IMR-90 (cell line): ENCODE measurements around the gene PRKCE. TPM values are rescaled to one million over a fixed set of nuclear protein-coding genes. Genes with fewer than 3 reads are reported as not detected.

Experiments
- ATAC-seq: fragments of 200-7000 bp; cut with Tn5 transposase; 2 replicates; pipeline ENCODE4 v1.9.1; 2020; ENCODE audit warnings: low read depth, mild to moderate bottlenecking, moderate library complexity
- BruUV-seq: library from RNA; stranded (reverse); fragments of 400-500 nt; replicated peaks from 2 replicates; lab custom pipeline; 2021; lab: Mats Ljungman, UMichigan
- CTCF ChIA-PET: fragments of 300-600 bp; formaldehyde crosslinking; extraction: SDS; loops from one replicate; lab custom pipeline; 2021; ENCODE audit warnings: antibody characterized with exemption; lab: Yijun Ruan, JAX
- POLR2A ChIA-PET: fragments of 300-600 bp; sonication (Branson Sonifier 250); formaldehyde crosslinking; loops from one replicate; lab custom pipeline; 2022; ENCODE audit warnings: antibody characterized with exemption; ENCODE audit not compliant: unreplicated experiment; lab: Charles Lee
- DNase-seq: peaks from one replicate; pipeline ENCODE4 v3.0.0; 2013
- H2AFZ ChIP-seq: replicated peaks from 2 replicates; pipeline ENCODE3; 2013; ENCODE audit warnings: low read length, mild to moderate bottlenecking; ENCODE audit not compliant: poor library complexity
- H2AK5ac ChIP-seq: 2 replicates; pipeline ENCODE4 v1.6.1; 2013; ENCODE audit warnings: low read depth, low read length, inconsistent platforms
- H2AK9ac ChIP-seq: replicated peaks from 2 replicates; pipeline ENCODE3; 2013; ENCODE audit warnings: mild to moderate bottlenecking, low read depth, low read length, moderate library complexity; ENCODE audit not compliant: poor library complexity
- H2BK120ac ChIP-seq: 2 replicates; pipeline ENCODE4 v1.6.1; 2013; ENCODE audit warnings: low read depth, low read length, inconsistent platforms
- H2BK15ac ChIP-seq: 3 replicates; pipeline ENCODE4 v1.6.1; 2013; ENCODE audit warnings: low read depth, low read length, inconsistent platforms
- H2BK20ac ChIP-seq: 2 replicates; pipeline ENCODE4 v1.6.1; 2013; ENCODE audit warnings: low read depth, mild to moderate bottlenecking, inconsistent platforms, low read length, moderate library complexity
- H2BK5ac ChIP-seq: 2 replicates; pipeline ENCODE4 v1.6.1; 2013; ENCODE audit warnings: mild to moderate bottlenecking, low read depth, low read length, inconsistent platforms; ENCODE audit not compliant: poor library complexity, severe bottlenecking
- H3K14ac ChIP-seq: replicated peaks from 2 replicates; pipeline ENCODE4 v1.6.1; 2013; ENCODE audit warnings: low read depth, low read length, inconsistent platforms
- H3K18ac ChIP-seq: 2 replicates; pipeline ENCODE4 v1.6.1; 2013; ENCODE audit warnings: low read depth, low read length, control low read depth
- H3K23ac ChIP-seq: 2 replicates; pipeline ENCODE4 v1.6.1; 2013; ENCODE audit warnings: low read depth, low read length, inconsistent platforms
- H3K27ac ChIP-seq: 2 replicates; pipeline ENCODE4 v1.5.1; 2013; ENCODE audit warnings: mild to moderate bottlenecking, control low read depth, low read length; ENCODE audit not compliant: insufficient read depth
- H3K27me3 ChIP-seq: 2 replicates; pipeline ENCODE4 v1.6.1; 2013; ENCODE audit warnings: low read length; ENCODE audit not compliant: control insufficient read depth, insufficient read depth
- H3K36me3 ChIP-seq: 2 replicates; pipeline ENCODE4 v1.6.1; 2013; ENCODE audit warnings: low read length, mixed read lengths; ENCODE audit not compliant: control insufficient read depth, insufficient read depth
- H3K4ac ChIP-seq: 2 replicates; pipeline ENCODE4 v1.6.1; 2013; ENCODE audit warnings: low read depth, low read length, inconsistent platforms
- H3K4me1 ChIP-seq: 2 replicates; pipeline ENCODE4 v1.6.1; 2013; ENCODE audit warnings: low read length, mixed read lengths; ENCODE audit not compliant: control insufficient read depth, insufficient read depth
- H3K4me2 ChIP-seq: 2 replicates; pipeline ENCODE4 v1.6.1; 2013; ENCODE audit warnings: low read depth, mild to moderate bottlenecking, control low read depth, low read length, moderate library complexity
- H3K4me3 ChIP-seq: 2 replicates; pipeline ENCODE4 v1.5.1; 2013; ENCODE audit warnings: low read depth, mild to moderate bottlenecking, control low read depth, low read length, moderate library complexity; ENCODE audit not compliant: insufficient read depth
- H3K56ac ChIP-seq: 2 replicates; pipeline ENCODE4 v1.6.1; 2013; ENCODE audit warnings: low read length, inconsistent platforms; ENCODE audit not compliant: insufficient read depth; ENCODE audit errors: extremely low read depth
- H3K79me1 ChIP-seq, 2 experiments: 2 replicates each; pipeline ENCODE4 v1.6.1; 2013; ENCODE audit warnings: low read length in 2 of 2, inconsistent platforms in 1 of 2, low read depth in 1 of 2
- H3K9ac ChIP-seq: 2 replicates; pipeline ENCODE4 v1.6.1; 2013; ENCODE audit warnings: low read depth, low read length, control low read depth
- H3K9me1 ChIP-seq: 2 replicates; pipeline ENCODE4 v1.6.1; 2013; ENCODE audit warnings: low read length, inconsistent platforms; ENCODE audit not compliant: insufficient read depth
- H3K9me3 ChIP-seq: 2 replicates; pipeline ENCODE4 v1.6.1; 2013; ENCODE audit warnings: low read length; ENCODE audit not compliant: control insufficient read depth, insufficient read depth
- H4K20me1 ChIP-seq: 2 replicates; pipeline ENCODE4 v1.6.1; 2013; ENCODE audit warnings: low read length, inconsistent platforms; ENCODE audit not compliant: insufficient read depth
- H4K5ac ChIP-seq: 2 replicates; pipeline ENCODE4 v1.6.1; 2013; ENCODE audit warnings: mild to moderate bottlenecking, low read depth, low read length, control low read depth
- H4K8ac ChIP-seq, 2 experiments: 2 replicates each; pipeline ENCODE4 v1.6.1; 2013; ENCODE audit warnings: low read depth in 2 of 2, low read length in 2 of 2, control low read depth in 1 of 2, inconsistent platforms in 1 of 2
- H4K91ac ChIP-seq: 2 replicates; pipeline ENCODE4 v1.6.1; 2013; ENCODE audit warnings: low read depth, low read length, inconsistent platforms; ENCODE audit not compliant: insufficient read depth
- CEBPB ChIP-seq: IDR thresholded peaks from 2 replicates; pipeline ENCODE4 v1.6.1; 2012; ENCODE audit warnings: low read depth, low read length, improper control_type of control experiment
- USF2 ChIP-seq: fragments of 150-350 bp; IDR thresholded peaks from 2 replicates; pipeline ENCODE4 v1.6.1; 2017; ENCODE audit warnings: mild to moderate bottlenecking, antibody characterized with exemption, low read length, low read depth
- WGBS, 2 experiments: methylation state at CpG; one replicate each; pipeline versions ENCODE4 v1.1.5 to v1.1.7; 2013; ENCODE audit warnings: missing lambda C conversion rate in 2 of 2; ENCODE audit not compliant: insufficient read length in 1 of 2; ENCODE audit errors: extremely low coverage in 2 of 2; 5-methylcytosine and 5-hydroxymethylcytosine counted together
- dilution Hi-C: fragments of 300-500 bp; cut with HindIII; formaldehyde crosslinking; loops from one replicate; pipeline ENCODE4 v1.14.3; 2018; ENCODE audit warnings: low sequenced_read_pairs; ENCODE audit not compliant: unreplicated experiment
- in situ Hi-C: fragments of 300-500 bp; cut with MboI; formaldehyde crosslinking; loops from 3 replicates; pipeline ENCODE4 v1.14.3; 2019; ENCODE audit warnings: low sequenced_read_pairs, inconsistent platforms, mixed read lengths
- intact Hi-C: fragments of 100-400 bp; cut with micrococcal nuclease; formaldehyde crosslinking; loops from 2 replicates; pipeline ENCODE4 v1.10.0; 2022
- polyA plus RNA-seq, 3 experiments: library from polyadenylated mRNA; depleted of rRNA; stranded (reverse); fragments of >200 nt; gene quantifications; 2 replicates each; pipeline ENCODE4 v1.2.3, GENCODE V29; 2012; ENCODE audit warnings: low replicate concordance in 1 of 3
- total RNA-seq: library from RNA; depleted of rRNA; stranded (reverse); fragments of >200 nt; gene quantifications from 2 replicates; pipeline ENCODE4 v1.2.3, GENCODE V29; 2012

Gene PRKCE
- total and polyA plus RNA-seq, 2 of the 4 experiments (the other 2 are of a cell fraction) = 8.1 to 32.4 TPM

GRCh38 chr2:45892757-45893156 is 241.3 kb downstream of the PRKCE start:
- peak; percentile 50 for DNase-seq
- Histone ChIP-seq H3K27ac (no peak overlapping the region), H3K36me3 (no peaks in the 10 kb centered on the region), H3K4me3 (no peak overlapping the region), H3K27me3 (no peaks in the 10 kb centered on the region), H2AK9ac (peak overlapping the region; percentile 9), H3K9me3 (no peaks in the 10 kb centered on the region), H3K4me2 (peak overlapping the region; percentile 59), H3K14ac (no peak overlapping the region), H3K23ac (0 out of 2 replicates have a peak overlapping the region, but pooled peaks have one; percentile 46), H2AFZ (peak overlapping the region; percentile 57), H3K4me1 (peaks cover 29% of the 10 kb centered on the region), H2BK5ac (no peak overlapping the region), H4K5ac (no peak overlapping the region), H3K18ac (no peak overlapping the region; the same call in 1 of the 2 replicates), H3K79me1 (peaks cover 8 to 15% of the 10 kb centered on the region in 2 experiments; a peak in 3 of 4 replicates), H3K56ac (no peak overlapping the region), H2BK15ac (no peak overlapping the region), H4K20me1 (no peaks in the 10 kb centered on the region), H3K4ac (peak overlapping the region; percentile 15; the same call in 1 of the 2 replicates), H2AK5ac (no peak overlapping the region), H2BK20ac (no peak overlapping the region), H4K8ac (no peak overlapping the region), H3K9me1 (peaks cover 19% of the 10 kb centered on the region), H3K9ac (no peak overlapping the region), H4K91ac (no peak overlapping the region), H2BK120ac (no peak overlapping the region)
- in situ Hi-C loops (no loop called here), dilution Hi-C loops (no loop called here), intact Hi-C loops (no loop called here)
- POLR2A ChIA-PET = no interaction called here
- no TSS peak for BruUV-seq
- no peak for ATAC-seq
- 34% methylated on average over 3 of the region's 7 CpGs; no CpG with 5 or more reads in 1 of the 2 experiments for WGBS, 2 experiments
- CTCF ChIA-PET = no interaction called here
- TF ChIP-seq USF2 (no peak), CEBPB (0 out of 2 replicates have a peak, but pooled peaks have one; percentile 11)
